Mesenteric fat pad (tissue), 1 donor: ENCODE results near the gene BRMS1. TPM values are rescaled to one million over a fixed set of nuclear protein-coding genes. Genes with fewer than 3 reads are reported as not detected.

ENCODE experiments used
- DNase-seq: peaks from one replicate; pipeline ENCODE4 v3.0.0-alpha.2; 2020; ENCODE audit warnings: low spot score
- total RNA-seq: library from RNA; stranded (reverse); fragmentation: NEBNext Ultra II Directional; extraction: Animal tissue kit (Norgen Biotek cat#: 25700); gene quantifications from one replicate; pipeline ENCODE4 v1.2.1, GENCODE V29; 2021
- donor health status: DM: yes; HTN: yes; CAD: no.

The BRMS1 gene
- total RNA-seq, 1 donor from 2014 or later, result 31.8 TPM

- no peak for DNase-seq
Measured at GRCh38 chr11:66287889-66288670, 56.8 kb downstream of the BRMS1 start.

Other genes with a start within 250 kb of the BRMS1 start
- gene KLC2, start 87.4 kb downstream of the BRMS1 start, total RNA-seq, result 35.0 TPM
- 138 TPM for gene RAB1B, start 76.5 kb downstream of the BRMS1 start, total RNA-seq
- 0.55 TPM for gene CNIH2, start 66.9 kb downstream of the BRMS1 start, total RNA-seq
- 81.7 TPM for gene YIF1A, start 56.0 kb downstream of the BRMS1 start, total RNA-seq
- 0.19 TPM for gene TMEM151A, start 53.2 kb downstream of the BRMS1 start, total RNA-seq
- gene CD248, start 28.1 kb downstream of the BRMS1 start, total RNA-seq, result 810 TPM
- gene RIN1, start 8.7 kb downstream of the BRMS1 start, total RNA-seq, result 6.5 TPM
- gene B4GAT1, start 2.5 kb upstream of the BRMS1 start, total RNA-seq, result 16.1 TPM
- gene SLC29A2, start 26.7 kb upstream of the BRMS1 start, total RNA-seq, result 5.9 TPM
- gene NPAS4, start 75.9 kb upstream of the BRMS1 start, total RNA-seq, result not detected
- 32.2 TPM for gene MRPL11, start 93.7 kb upstream of the BRMS1 start, total RNA-seq
- gene PELI3, start 121.8 kb upstream of the BRMS1 start, total RNA-seq, result 11.6 TPM
- 26.5 TPM for gene DPP3, start 135.3 kb upstream of the BRMS1 start, total RNA-seq
- gene BBS1, start 165.5 kb upstream of the BRMS1 start, total RNA-seq, result 14.8 TPM
- 14.1 TPM for gene ZDHHC24, start 200.9 kb upstream of the BRMS1 start, total RNA-seq
- gene ACTN3, start 201.8 kb upstream of the BRMS1 start, total RNA-seq, result 0.10 TPM
- 44.2 TPM for gene CTSF, start 223.5 kb upstream of the BRMS1 start, total RNA-seq
- not detected for gene CCDC87, start 248.0 kb upstream of the BRMS1 start, total RNA-seq
- gene CCS, start 248.1 kb upstream of the BRMS1 start, total RNA-seq, result 31.5 TPM